Left hindlimb (tissue), 1 donor: ENCODE measurements around the gene ARHGAP26.

Source experiments
- DNase-seq: peaks from one replicate; pipeline ENCODE4 v3.0.0-alpha.2; 2018

The ARHGAP26 gene

DNA sequence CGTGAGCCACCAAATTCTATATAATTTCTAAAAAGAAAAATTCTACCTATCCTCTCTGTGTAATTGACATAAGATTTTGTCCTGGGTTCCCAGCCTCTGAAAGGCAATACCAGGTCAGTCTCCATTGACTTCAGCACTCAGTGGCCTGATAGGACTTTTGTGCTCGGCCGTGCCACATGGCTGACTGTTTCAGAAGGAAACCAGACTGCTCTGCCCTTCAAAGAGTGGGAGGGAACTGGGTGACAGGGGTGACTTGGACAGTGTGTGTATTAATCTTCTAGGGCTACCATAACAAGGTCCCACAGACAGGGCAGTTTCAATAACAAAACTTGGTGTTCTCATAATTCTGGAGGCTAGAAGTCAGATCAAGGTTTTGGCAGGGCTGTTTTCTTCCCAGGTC, 43.0 kb downstream of the ARHGAP26 start:
- DNase-seq, result no peak

DNA sequence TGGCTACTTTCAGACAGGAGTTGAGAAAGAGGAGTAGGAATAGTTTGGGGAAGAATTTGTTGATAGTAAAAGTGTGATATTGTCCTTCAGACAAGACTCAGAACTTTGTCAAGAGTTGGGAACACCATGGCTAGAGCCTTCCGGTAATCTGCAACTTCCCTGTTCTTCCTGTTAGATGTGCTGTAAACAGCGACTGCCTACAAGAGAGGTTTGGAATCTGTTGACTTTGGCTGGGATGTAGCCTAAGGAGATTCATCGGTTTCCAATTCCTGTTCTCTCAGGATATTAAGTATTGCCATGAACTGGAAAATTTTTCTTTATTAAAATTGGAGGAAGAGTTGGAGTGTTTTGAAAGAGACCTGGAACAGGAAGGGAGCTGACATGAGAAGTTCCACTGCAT, 43.9 kb downstream of the ARHGAP26 start:
- no peak for DNase-seq

DNA sequence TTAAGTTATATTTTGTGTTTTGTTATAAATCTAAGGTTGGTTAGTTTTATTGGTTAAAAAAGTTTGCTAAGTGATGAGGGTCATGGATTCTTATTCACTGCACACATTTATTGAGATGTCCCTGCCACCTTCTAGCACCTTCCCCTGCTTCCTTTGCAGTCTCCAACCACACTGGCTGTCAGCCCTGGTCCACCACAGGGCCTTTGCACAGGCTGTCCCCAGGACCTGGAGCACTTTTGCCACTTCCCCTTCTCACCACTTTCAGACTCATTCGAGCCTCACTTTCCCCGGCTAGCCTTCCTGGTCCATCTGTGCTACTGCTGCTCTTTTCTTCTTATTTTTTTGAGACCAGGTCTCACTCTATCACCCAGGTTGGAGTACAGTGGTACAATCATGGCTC, 45.3 kb downstream of the ARHGAP26 start:
- DNase-seq, result no peak

DNA sequence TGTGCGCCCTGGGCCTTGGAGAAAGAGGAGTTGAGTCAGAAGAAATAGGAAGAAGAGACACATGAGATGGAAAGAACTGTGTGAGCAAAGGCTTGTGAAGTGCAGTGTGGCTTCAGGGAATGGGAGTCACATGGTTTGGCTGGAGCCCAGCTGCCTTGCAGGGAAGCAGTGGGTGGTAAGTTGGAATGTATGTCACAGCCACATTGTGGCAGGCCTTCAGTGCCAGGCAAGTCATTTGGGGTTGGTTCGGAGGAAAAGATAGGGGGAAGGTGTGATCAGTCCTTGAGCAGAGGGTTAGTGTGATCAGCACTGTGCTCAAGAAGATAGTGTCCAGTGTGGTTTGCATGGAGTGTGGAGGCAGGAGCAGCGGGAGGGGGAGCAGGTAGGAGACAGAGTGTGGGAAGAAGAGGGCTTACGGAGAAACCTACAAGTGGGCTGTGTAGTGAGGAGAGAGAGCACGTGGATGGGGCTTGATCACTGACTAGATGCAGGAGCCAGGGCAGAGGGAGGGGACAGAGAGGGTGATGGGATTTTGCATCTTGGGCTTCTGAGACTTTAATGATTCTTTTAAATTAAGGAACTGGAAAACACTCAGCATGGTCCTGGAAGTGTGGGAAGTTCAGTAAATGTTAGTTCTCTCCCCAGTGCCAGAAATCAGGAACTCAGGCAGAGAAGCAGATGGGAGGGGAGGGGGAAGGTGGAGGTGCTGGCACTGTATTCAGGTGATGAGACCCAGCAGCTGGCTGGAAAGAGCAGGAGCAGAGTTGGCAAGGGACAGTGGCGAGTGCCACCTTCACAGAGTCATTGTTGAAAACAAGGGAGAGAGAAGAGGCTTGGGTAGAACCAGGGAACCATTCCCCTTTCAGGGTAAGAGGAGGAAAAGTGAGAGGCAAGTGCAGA, 46.6 kb downstream of the ARHGAP26 start:
- peak; percentile 70 for DNase-seq

DNA sequence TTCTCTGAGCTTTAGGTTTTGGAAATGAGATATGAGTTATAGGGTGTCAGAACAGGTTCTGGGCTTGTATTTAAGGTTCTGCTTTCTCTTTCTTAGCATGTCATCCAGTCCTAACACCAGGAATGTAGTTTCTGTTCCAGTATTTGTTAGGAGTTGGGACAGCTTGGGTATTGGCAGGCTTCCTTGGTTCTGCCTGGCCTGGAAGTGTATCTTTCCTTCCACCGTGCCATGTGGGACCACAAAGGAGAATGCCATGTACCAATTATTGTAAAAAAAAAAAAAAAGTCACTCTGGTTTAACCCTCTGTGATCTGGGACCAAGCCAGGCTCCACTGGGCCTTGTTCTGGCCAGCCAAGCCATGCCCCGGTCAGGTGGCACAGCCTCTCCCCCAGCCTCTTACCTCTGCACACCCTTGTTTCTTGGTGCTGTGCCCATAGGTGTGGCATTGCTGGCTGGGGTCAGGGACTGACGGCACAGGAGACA, 47.8 kb downstream of the ARHGAP26 start:
- no peak for DNase-seq

DNA sequence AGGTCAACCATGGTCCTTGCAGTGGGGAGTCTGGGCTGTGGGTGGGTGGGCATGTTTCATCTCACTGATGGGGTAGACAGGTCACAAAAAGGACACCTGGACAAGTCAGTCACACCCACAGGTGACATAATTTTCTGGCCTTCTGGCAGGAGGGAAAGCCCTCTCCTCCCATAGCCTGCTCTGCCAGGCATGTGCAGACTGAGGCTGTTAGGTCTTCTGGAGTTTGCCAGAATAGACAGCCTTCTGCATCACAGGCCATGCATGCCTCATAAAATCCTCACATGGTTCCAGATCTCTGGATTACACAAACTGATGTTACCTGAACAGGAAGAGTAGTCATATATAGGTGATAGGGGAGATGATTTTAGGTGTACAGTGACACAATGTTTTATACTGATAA, 49.1 kb downstream of the ARHGAP26 start:
- DNase-seq, result no peak

DNA sequence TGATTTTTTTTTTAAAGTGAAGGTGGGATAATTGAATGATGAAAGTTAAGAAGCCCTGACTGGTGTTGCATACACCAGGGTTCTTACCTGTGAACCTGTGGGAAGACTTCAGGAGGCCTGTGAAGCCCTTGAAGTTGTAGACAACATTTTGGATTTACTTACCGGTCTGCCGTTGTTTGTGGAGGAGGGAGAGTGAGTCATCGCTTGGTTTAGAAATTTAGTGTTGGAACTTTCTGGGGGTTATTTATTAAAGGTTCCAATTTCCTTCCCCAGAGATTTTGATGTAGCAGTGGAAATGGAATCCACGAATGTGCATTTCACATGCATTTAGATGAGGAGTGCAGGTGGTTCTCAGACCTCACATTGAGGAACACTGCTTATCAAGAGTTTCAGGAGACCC, 49.6 kb downstream of the ARHGAP26 start:
- no peak for DNase-seq

DNA sequence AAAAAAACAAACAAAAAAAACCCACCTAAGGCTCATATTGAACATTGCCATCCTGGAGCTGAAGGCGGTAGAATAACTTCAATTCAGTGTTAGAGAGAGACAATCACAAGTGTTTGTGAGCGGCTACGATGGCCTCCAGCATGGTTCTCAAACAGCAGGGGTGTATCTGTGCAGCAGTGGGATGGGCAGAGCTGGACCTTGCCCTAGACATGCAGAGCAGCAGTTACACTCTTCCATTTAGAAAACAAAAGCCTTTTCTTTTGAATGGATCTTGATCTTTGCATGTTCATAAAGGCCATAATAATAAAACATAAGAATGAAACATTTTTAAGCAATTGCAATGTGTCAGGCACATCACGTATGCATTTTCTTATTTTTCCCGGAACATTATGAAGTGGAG, 50.3 kb downstream of the ARHGAP26 start:
- DNase-seq, result no peak

DNA sequence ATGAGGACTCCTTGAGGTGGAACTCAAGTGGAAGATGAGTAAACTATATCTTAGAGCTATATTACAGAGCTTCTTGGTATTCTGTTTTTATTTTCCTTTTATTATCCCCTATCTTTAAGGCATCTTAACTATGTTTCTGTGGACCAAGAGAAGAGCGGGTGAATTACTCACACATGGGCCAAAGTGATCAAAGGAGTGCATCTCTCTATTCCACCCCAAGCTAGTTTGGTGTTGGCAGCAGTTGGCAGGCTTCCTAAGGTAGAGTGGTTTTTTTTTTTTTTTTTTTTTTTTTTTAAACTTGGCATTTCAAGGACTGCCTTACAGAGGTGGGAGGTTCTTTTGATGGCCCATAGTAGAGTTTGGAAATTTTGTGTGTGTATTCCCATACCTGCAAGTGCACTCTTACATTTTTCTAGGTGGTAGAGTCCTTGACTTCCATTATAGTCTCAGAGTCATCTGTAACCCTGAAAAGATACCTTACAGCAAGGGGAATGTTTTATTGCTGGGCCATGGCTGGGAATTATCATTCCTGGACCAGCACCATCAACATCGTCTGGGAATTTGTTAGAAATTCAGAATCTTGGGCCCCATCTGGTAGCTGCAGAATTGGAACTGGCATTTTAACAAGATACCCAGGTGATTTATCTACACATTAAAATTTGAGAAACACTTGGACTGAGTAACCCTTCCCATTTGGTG, 51.0 kb downstream of the ARHGAP26 start:
- no peak for DNase-seq

DNA sequence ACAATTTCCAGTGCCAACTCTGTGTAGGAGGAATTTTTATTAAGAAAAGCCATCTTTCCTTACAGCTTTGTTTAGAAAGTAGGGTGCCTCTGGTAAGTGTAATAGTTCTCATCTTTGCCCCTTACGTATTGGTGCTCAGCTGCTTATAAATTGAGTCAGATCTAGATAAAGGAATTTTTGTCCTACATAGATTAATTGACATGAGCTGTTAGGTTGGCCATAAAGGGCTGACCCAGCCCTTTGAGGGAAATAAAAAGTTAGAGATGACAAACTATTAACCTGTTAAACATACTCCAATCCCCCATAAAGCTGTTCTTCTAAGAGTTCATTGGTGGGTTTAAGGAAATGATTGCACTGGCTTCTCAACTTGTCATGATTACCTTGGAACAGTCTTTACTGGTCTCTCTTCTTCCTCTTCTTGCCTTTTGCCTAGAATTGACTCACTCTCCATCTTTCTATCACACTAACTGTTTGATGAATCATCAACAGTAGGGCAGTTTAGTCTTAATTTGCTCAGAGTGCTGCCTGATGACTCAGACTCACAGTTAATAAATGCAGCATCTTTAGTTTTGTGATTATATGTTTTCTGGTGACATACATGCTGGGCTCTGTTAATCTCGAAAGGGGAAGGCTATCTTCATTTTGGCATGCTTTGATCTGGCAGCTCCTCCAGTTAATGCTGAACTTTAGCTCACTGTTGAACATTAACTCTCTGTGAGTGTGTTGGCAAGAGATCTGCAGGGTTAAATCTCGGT, 51.7 kb downstream of the ARHGAP26 start:
- DNase-seq, result no peak

DNA sequence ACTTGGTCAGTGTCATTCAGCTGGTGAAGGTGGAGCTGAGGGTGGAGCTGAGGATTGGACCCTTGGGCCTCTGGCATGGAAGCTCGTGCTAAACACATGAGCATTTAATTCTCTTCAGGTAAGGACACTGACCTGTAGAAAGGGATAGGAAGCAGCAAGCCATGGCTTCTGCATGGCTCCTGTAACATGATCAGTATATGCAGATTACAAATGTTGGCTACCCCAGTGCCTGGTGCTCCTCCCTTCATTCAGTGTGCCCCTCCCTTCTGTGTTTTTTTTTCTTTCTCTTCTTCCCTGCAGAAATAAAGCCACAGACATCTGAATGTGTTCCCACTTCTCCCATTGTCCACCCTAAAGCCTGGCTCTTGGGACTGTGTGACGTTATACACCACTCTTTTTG, 52.9 kb downstream of the ARHGAP26 start:
- no peak for DNase-seq

DNA sequence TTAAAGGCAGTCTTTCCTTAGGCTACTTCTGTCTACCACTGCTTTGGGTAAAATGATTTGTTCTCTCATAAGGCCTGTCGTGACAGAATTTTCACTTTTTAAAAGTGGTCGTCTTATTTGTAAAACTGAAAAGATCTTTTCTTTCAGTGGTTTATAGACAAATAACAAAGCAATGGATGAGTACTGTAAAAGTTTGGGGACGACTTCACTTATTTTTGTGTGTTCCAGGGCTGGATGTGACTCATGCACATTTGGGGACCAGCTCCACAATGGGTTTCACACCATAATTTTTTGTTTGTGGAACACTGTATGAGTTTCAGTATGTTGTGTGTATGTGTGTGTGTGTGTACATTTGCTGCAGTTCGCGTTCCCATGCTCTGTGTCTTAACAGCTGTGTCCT, 53.6 kb downstream of the ARHGAP26 start:
- DNase-seq, result no peak

DNA sequence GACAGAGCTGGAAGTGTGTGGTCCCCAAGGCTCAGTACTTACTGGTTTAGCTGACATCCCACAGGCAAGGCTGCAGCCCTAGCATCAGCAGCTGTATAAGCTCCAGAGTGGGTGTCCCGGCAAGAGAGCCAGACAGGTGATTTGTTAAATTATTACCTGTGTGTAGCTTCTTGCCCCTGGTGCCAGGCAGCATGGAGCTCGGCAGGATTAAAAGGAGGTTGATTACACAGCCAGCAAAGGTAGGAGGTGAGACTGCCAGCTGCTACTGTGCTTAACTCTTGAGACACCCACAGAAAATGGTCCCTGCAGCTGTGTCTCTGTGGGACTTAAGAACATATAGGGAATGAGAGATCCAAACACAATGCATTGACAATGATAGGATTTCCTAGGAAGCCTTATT, 54.2 kb downstream of the ARHGAP26 start:
- no peak for DNase-seq

DNA sequence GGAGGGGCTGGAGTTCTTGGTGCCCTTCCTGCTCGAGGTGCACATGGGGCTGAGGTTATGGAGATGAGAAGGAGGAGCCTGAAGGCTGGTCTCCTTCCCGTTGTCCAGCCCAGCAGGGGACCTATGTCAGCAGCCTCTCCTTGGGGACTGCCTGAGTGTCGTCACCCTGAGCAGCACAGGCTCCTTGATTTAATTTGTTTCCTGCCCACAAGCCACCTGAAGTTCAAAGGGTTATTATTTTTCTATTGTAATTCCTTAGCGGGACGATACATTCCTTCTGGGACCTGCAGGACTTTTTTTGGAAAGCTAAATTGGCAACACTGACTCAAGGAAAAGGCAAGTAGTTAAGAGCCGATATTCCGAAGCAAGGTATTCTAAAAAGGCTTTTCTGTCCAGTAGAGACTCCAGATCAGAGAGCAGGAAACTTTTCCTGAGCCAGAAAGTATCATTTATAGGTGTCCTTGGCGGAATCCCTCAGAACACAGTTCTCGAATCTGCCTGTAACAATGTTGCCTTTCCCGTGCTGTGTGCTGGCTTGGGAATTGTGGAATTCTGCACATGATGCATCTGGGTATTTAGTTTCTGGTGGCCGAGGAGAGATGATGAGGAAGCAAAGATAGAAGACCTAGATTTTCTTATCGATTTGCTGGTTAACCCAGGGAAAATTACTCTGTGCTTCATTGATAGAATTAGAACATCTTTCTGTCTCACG, 55.4 kb downstream of the ARHGAP26 start:
- no peak for DNase-seq

DNA sequence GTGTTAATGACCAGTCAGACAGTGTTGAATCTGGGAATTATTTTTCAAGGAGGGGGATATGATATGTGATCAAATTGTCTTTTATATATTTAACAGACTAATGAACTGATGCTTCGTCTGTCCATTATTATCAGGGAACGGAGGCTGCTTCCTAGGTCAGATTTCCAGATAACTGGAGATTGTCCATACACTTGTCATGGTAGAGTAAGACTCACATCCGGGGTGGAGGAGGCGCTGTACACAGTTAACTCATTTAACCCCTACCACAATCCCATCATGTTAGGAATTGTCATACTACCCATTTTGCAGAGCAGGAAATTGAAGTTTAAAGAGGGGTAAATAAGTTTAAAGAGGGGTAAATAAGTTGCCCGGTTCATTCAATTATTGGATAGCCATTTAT, 55.9 kb downstream of the ARHGAP26 start:
- DNase-seq, result no peak

DNA sequence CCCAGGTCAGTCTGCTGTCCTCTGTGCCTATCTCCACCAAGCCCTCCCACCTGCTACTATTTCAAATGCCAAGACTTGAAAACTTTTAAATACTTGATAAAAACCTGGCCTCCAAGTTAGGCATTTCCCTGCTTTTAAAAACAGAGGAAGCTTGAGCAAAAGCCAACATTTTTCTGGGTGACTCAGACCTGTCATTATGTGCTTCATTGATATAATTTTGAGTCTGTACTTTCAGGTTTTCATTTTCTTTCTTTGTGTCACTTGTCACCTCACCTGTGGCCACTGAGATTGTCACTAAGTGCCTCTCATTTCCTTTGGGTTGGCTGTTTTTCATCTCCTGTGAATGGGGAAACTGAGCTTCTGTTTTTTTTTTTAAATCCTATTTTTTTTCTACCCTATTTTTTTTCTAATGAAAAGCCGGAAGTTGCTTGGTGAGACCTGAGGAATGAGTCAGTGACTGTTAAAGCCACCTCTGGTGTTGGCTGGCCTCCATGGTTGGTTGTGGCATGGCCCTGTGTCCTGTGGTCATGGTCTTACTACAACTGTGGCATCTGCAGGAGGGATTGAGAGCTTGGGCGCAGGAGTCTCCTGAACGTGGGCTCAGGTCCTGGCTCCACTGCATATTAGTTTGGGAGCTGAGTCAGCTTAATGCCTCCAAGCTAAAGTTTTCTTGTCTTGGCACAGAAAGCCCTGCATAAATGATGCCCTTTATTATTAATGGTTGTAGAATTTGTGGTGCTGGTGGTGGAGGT, 56.7 kb downstream of the ARHGAP26 start:
- DNase-seq, result no peak

DNA sequence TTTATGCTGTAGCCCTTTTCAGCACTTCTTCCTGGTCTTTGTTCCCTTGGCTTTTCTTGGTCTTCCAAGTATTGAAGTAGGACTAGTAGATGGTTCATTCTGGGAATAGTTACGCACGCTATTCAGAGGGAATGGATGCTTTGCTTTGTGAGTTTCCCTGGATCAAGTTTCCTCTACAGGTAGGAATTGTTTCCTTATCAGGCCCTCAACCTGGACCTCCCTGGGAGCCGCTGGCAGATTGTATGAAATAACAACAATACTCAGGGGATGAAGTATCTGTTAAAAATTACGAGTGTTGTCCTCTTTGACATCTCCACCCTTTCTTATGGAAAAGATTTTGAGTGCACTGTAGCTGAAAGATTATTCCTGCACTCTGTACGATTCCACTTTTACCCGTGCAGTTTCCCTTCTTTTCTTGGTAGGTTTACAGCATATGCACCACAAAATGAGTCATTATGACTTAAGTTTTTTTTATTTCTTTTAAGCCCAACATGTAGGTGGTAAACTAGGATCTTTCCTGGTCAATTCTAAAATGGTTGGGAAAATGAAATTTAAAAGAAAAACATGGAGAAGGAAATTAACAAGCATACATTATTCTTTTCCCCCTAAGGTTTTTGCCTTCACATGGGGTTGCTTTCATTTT, 57.9 kb downstream of the ARHGAP26 start:
- DNase-seq, result no peak

DNA sequence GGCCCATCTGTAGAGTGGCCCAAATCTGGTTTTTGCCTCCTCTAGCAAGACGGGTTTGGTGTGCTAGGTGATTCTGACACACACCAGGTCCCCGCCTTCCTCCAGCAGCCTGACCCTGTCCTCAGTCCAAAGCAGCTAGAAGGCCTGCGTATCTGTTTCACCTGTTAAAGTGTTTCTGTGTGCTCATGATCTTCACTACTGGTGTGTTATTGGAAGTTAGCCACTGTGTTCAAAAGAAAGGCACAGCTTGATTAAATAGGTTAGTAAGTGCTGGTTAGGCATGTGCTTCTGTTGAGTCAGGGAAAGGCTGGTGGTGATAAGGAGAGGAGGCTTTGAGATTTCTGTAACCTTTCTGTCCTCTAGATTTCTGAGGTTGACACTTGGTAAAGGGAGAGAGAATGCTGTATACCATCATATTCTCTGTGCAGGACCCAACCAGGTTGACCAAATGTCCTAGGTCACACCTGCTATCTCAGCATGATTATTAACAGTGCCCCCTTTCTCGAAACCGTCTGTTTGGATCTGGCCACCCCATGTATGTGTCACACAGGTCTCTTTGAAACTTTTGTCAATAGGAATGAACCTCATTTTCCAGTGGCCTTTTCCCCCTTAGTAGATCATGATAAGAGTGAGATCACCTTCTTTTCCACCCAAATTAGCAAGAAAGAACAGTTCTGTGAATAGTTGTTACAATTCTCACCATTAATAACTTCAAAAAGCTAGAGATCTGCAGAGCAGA, 58.8 kb downstream of the ARHGAP26 start:
- DNase-seq, result no peak

DNA sequence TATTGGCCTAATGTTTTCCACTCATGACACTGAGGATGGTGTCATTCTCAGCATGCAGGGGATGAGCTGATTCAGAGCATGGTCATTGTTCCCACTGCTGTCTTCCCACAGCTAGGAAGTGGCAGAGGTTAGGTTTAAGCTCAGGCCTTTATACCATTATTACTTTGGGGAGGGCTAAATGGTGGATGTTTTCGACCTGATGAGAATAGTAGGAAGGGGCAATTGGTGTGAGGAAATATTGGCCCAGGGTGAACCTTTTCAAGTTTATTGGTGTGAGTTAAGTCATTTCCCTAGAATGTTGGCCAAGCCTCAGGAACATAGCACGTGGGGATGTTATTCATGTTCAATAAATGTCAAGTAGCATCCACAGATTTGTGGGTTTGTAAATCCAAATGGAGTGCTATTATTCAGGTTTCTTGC, 59.6 kb downstream of the ARHGAP26 start:
- DNase-seq, result no peak

DNA sequence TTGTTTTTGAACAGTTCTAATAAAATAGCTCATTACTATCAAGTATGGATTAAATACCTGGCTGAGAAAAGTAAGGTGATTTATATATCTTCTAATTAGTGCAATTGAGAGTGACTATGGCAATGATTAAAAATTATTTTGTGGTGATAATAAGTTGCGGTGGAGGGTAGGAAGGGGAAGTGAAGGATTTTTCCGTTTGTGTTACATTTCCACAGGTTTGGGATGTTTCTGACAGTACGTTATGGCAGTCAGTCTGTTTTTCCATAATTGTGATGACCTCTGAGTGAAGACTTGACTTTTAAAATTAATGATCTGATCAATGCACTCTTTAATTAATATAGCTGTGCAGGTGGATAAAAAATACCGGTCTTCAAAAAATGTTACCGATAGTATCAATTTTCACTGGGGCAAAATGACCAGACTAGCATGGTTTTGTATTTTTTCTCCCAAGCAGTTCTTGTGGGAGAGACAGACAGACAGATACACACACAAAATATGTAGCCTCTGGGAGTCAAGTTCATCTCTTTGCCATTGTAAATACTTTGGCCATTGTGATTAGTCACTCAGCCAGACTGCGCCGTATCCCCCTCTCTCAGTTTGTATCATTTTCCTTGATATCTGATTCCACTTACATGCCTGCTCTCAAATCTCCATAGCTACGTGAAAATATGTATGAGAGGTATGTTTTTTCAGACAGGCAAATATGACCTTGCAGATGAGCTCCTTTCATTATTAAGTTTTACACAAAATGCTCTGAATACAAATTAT, 60.2 kb downstream of the ARHGAP26 start:
- DNase-seq, result no peak
